Testis (tissue), 2 donors: ENCODE measurements around the gene GPD1.

Experiments
- CTCF ChIP-seq, 3 experiments: fragments of 450-650 bp in 2 of 3; fragments of 200-600 bp in 1 of 3; sonication (generic) in 1 of 3; IDR thresholded peaks; one replicate each; pipeline ENCODE4 v1.5.1; 2016 to 2019; ENCODE audit warnings: antibody characterized with exemption in 3 of 3, mild to moderate bottlenecking in 2 of 3, moderate library complexity in 1 of 3
- POLR2A ChIP-seq: fragments of 450-650 bp; IDR thresholded peaks from one replicate; pipeline ENCODE4 v1.6.1; 2017; ENCODE audit warnings: antibody characterized with exemption, mild to moderate bottlenecking, moderate library complexity

GRCh38 chr12:50145439-50145838 lies 41.6 kb downstream of the GPD1 start:
- TF ChIP-seq CTCF (IDR thresholded peaks at IDR 0.05) (no peak), POLR2A (no peak)
